PC-3 (cell line): ENCODE measurements around the gene TBX3. TPM values are rescaled to one million over a fixed set of nuclear protein-coding genes. Genes with fewer than 3 reads are reported as not detected.

ENCODE experiments used
- ATAC-seq: fragments of 200-7000 bp; cut with Tn5 transposase; 2 replicates; pipeline ENCODE4 v1.9.1; 2020; ENCODE audit warnings: mild to moderate bottlenecking, moderate library complexity
- BruUV-seq: library from RNA; stranded (reverse); fragments of 400-500 nt; replicated peaks from 2 replicates; lab custom pipeline; 2021; lab: Mats Ljungman, UMichigan
- CTCF ChIA-PET: fragments of 300-600 bp; sonication (Branson Sonifier 250); formaldehyde crosslinking; loops from one replicate; lab custom pipeline; 2022; ENCODE audit warnings: antibody characterized with exemption; lab: Charles Lee
- POLR2A ChIA-PET: fragments of 300-600 bp; sonication (Branson Sonifier 250); formaldehyde crosslinking; loops from one replicate; lab custom pipeline; 2022; ENCODE audit warnings: antibody characterized with exemption; ENCODE audit not compliant: unreplicated experiment; lab: Charles Lee
- DNase-seq: peaks from one replicate; pipeline ENCODE4 v3.0.0-alpha.2; 2015
- H2AFZ ChIP-seq: fragments of 300-600 bp; sonication (generic); 2 replicates; pipeline ENCODE4 v1.6.0; 2016; ENCODE audit warnings: antibody characterized with exemption, low read length
- H3F3A ChIP-seq: fragments of 300-600 bp; sonication (generic); one replicate; pipeline ENCODE4 v1.6.0; 2017; ENCODE audit warnings: antibody characterized with exemption, low read length, control low read depth, mild to moderate bottlenecking; ENCODE audit not compliant: unreplicated experiment
- H3K27ac ChIP-seq: fragments of 300-600 bp; sonication (generic); 2 replicates; pipeline ENCODE4 v1.5.1; 2016; ENCODE audit warnings: mild to moderate bottlenecking, low read length
- H3K27me3 ChIP-seq: fragments of 300-600 bp; sonication (generic); 2 replicates; pipeline ENCODE4 v1.6.1; 2016; ENCODE audit warnings: low read length, mixed read lengths
- H3K36me3 ChIP-seq: fragments of 300-600 bp; sonication (generic); 2 replicates; pipeline ENCODE4 v1.6.1; 2016; ENCODE audit warnings: low read depth, mixed run types, low read length, mixed read lengths
- H3K4me1 ChIP-seq: fragments of 300-600 bp; sonication (generic); 2 replicates; pipeline ENCODE4 v1.5.1; 2016; ENCODE audit warnings: low read length; ENCODE audit not compliant: insufficient read depth
- H3K4me2 ChIP-seq: fragments of 300-600 bp; sonication (generic); 2 replicates; pipeline ENCODE4 v1.6.0; 2016; ENCODE audit warnings: low read length
- H3K4me3 ChIP-seq: fragments of 300-600 bp; sonication (generic); 2 replicates; pipeline ENCODE4 v1.5.1; 2016; ENCODE audit warnings: mild to moderate bottlenecking, low read length, mixed read lengths
- H3K79me2 ChIP-seq: fragments of 300-600 bp; sonication (generic); 2 replicates; pipeline ENCODE4 v1.6.1; 2017; ENCODE audit warnings: low read length, mixed read lengths
- H3K9ac ChIP-seq: fragments of 300-600 bp; sonication (generic); 2 replicates; pipeline ENCODE4 v1.6.0; 2016; ENCODE audit warnings: mild to moderate bottlenecking, low read length
- H3K9me2 ChIP-seq: fragments of 300-600 bp; sonication (generic); replicated peaks from 2 replicates; pipeline ENCODE4 v1.6.1; 2016; ENCODE audit warnings: mixed run types, low read length, mixed read lengths
- H3K9me3 ChIP-seq: fragments of 300-600 bp; sonication (generic); 2 replicates; pipeline ENCODE4 v1.6.1; 2016; ENCODE audit warnings: low read length, mixed read lengths
- H4K20me1 ChIP-seq: fragments of 300-600 bp; sonication (generic); 2 replicates; pipeline ENCODE4 v1.6.1; 2016; ENCODE audit warnings: low read length, mixed read lengths
- EZH2 ChIP-seq: fragments of 300-600 bp; sonication (generic); IDR thresholded peaks from one replicate; pipeline ENCODE4 v1.6.1; 2017; ENCODE audit warnings: antibody characterized with exemption, mild to moderate bottlenecking, low read length; ENCODE audit not compliant: unreplicated experiment
- EZH2phosphoT487 ChIP-seq: fragments of 300-600 bp; sonication (generic); IDR thresholded peaks from 2 replicates; pipeline ENCODE4 v1.6.1; 2018; ENCODE audit warnings: mild to moderate bottlenecking, antibody characterized with exemption, low read length, borderline replicate concordance
- intact Hi-C: fragments of 100-400 bp; cut with micrococcal nuclease; formaldehyde crosslinking; loops from 2 replicates; pipeline ENCODE4 v1.9.0; 2023
- total RNA-seq: library from RNA; depleted of rRNA; stranded (reverse); fragments of >200 nt; gene quantifications from 2 replicates; pipeline ENCODE4 v1.2.3, GENCODE V29; 2014
- TF ChIP-seq, protein P1 (sequence below): fragments of 300-600 bp; sonication (generic); conservative IDR thresholded peaks from 2 replicates; pipeline ENCODE4 v1.5.1; 2017; ENCODE audit warnings: antibody characterized with exemption, low read depth, mild to moderate bottlenecking, low read length

TBX3 gene
- total RNA-seq, 1 experiment from 2014 or later: 89.4 TPM

DNA sequence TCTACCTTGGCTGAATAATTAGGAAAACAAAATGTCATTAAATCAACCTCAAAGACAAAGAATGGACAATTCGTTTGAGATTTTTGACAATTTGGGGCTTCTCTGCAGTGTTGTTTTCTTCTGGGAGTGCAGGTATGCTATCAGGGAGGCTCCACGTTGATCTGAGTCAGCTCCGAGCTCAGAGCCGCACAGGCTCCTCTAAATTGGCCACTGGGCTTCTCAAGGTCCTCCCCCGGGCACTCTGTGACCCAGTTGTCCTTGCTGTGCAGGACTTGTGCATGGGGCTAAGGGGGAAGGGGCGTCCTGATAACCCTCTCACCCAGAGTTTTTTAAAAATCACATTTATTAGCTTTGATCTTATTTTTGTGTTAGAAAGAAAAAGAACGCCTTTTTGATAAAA, 52.7 kb downstream of the TBX3 start:
- POLR2A ChIA-PET: no interaction called here

DNA sequence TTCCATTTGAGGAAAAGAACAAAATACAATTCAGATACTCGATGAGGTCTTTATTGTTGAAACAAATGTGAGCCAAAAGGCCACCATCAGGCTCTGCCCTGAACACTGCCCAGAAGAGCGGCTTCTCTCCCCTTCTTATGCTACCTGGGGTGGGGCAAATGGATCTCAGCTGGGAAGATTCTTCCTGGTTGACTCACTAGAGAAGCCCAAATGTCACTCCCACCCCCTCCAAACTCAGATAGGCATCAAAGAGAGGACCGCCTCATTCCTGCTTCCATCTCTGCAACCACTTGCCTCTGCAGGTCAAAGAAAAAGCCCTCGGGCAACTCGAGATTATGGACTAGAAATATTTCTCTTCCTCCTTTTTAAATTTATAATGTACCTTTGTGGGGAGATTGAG, 55.8 kb downstream of the TBX3 start:
- Histone ChIP-seq H3K4me2 (no peak overlapping the region), H3K9ac (no peak overlapping the region), H4K20me1 (no peaks in the 10 kb centered on the region), H3K9me3 (no peaks in the 10 kb centered on the region), H3K27me3 (peaks cover 12% of the 10 kb centered on the region; the same call in 1 of the 2 replicates), H3K4me1 (no peaks in the 10 kb centered on the region), H3K36me3 (no peaks in the 10 kb centered on the region), H3K79me2 (no peaks in the 10 kb centered on the region), H2AFZ (no peak overlapping the region), H3K9me2 (no peaks in the 10 kb centered on the region), H3K4me3 (no peak overlapping the region), H3K27ac (no peak overlapping the region), H3F3A (no peaks in the 10 kb centered on the region)
- ChIA-PET CTCF (no interaction called here), POLR2A (no interaction called here)
- ATAC-seq: no peak
- DNase-seq: no peak
- intact Hi-C loops: no loop called here
- no TSS peak for BruUV-seq
- TF ChIP-seq, protein P1, sequence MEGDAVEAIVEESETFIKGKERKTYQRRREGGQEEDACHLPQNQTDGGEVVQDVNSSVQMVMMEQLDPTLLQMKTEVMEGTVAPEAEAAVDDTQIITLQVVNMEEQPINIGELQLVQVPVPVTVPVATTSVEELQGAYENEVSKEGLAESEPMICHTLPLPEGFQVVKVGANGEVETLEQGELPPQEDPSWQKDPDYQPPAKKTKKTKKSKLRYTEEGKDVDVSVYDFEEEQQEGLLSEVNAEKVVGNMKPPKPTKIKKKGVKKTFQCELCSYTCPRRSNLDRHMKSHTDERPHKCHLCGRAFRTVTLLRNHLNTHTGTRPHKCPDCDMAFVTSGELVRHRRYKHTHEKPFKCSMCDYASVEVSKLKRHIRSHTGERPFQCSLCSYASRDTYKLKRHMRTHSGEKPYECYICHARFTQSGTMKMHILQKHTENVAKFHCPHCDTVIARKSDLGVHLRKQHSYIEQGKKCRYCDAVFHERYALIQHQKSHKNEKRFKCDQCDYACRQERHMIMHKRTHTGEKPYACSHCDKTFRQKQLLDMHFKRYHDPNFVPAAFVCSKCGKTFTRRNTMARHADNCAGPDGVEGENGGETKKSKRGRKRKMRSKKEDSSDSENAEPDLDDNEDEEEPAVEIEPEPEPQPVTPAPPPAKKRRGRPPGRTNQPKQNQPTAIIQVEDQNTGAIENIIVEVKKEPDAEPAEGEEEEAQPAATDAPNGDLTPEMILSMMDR: no peak
- no peak for TF ChIP-seq EZH2phosphoT487
- TF ChIP-seq EZH2: no peak

More for the DNA sequence above, 52.7 kb downstream of the TBX3 start:
- no TSS peak for BruUV-seq
- H3K9me3 ChIP-seq: no peaks in the 10 kb centered on the region
- no peaks in the 10 kb centered on the region for H3K9me2 ChIP-seq
- H3K4me1 ChIP-seq: no peaks in the 10 kb centered on the region
- H3K27ac ChIP-seq: no peak overlapping the region
- intact Hi-C loops: no loop called here
- H3K4me2 ChIP-seq: no peak overlapping the region
- CTCF ChIA-PET: no interaction called here
- no peak overlapping the region for H2AFZ ChIP-seq
- no peak for DNase-seq
- H3K36me3 ChIP-seq: no peaks in the 10 kb centered on the region
- H4K20me1 ChIP-seq: no peaks in the 10 kb centered on the region
- H3F3A ChIP-seq: no peaks in the 10 kb centered on the region
- H3K9ac ChIP-seq: no peak overlapping the region
- peaks cover 12% of the 10 kb centered on the region; the same call in 1 of the 2 replicates for H3K27me3 ChIP-seq
- TF ChIP-seq EZH2 (no peak), EZH2phosphoT487 (no peak)
- TF ChIP-seq, protein P1: no peak
- ATAC-seq: no peak
- no peaks in the 10 kb centered on the region for H3K79me2 ChIP-seq
- no peak overlapping the region for H3K4me3 ChIP-seq

DNA sequence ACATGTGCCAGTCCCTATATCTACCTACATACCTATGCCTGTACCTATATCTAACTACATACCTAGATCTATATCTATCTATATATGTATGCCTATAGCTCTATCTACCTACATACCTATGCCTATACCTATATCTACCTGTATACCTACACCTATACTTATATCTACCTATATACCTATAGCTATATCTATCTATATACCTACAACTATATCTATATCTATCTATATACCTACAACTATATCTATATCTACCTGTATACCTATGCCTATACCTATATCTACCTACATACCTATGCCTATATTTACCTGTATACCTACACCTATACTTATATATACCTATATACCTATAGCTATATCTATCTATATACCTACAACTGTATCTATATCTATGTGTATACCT, 56.6 kb downstream of the TBX3 start:
- BruUV-seq: no TSS peak
- intact Hi-C loops: no loop called here
- Histone ChIP-seq H3K27me3 (peaks cover 12% of the 10 kb centered on the region; the same call in 1 of the 2 replicates), H3K27ac (no peak overlapping the region), H4K20me1 (no peaks in the 10 kb centered on the region), H3K36me3 (no peaks in the 10 kb centered on the region), H3K4me3 (no peak overlapping the region), H3K4me2 (no peak overlapping the region), H3K9me3 (no peaks in the 10 kb centered on the region), H3F3A (no peaks in the 10 kb centered on the region), H3K79me2 (no peaks in the 10 kb centered on the region), H2AFZ (no peak overlapping the region), H3K9ac (no peak overlapping the region), H3K9me2 (no peaks in the 10 kb centered on the region), H3K4me1 (no peaks in the 10 kb centered on the region)
- ATAC-seq (no peak), DNase-seq (no peak)
- ChIA-PET POLR2A (no interaction called here), CTCF (no interaction called here)
- TF ChIP-seq EZH2 (no peak), EZH2phosphoT487 (no peak)
- TF ChIP-seq, protein P1: no peak
